Measurements from ENCODE around the gene PDE3A.
"Not testable (repeated sequence)": the region's sequence is repeated elsewhere in the genome, so short reads cannot be mapped to it uniquely, and the experiment has no call there.

The PDE3A gene

GRCh38 chr12:20527417-20528163 lies 159.3 kb downstream of the PDE3A start:
- no peak for DNase-seq (ENCODE audit: insufficient read length, low spot score)
- no peak for FAIRE-seq

GRCh38 chr12:20528208-20528607 lies 159.9 kb downstream of the PDE3A start:
- FAIRE-seq: no peak
- DNase-seq (ENCODE audit: insufficient read length, low spot score): no peak

- no peak for DNase-seq (ENCODE audit: insufficient read length, low spot score)
- FAIRE-seq: no peak
Measured at GRCh38 chr12:20546267-20546666, 177.9 kb downstream of the PDE3A start.

- no peak for DNase-seq (ENCODE audit: insufficient read length, low spot score)
- no peak for FAIRE-seq
Measured at GRCh38 chr12:20547816-20548575, 179.7 kb downstream of the PDE3A start.

- DNase-seq (ENCODE audit: insufficient read length, low spot score) (no peak), FAIRE-seq (no peak)
Measured at GRCh38 chr12:20548611-20549010, 180.3 kb downstream of the PDE3A start.

- FAIRE-seq (no peak), DNase-seq (ENCODE audit: insufficient read length, low spot score) (no peak)
Measured at GRCh38 chr12:20549108-20549719, 180.9 kb downstream of the PDE3A start.

GRCh38 chr12:20551742-20552442 lies 183.6 kb downstream of the PDE3A start:
- not testable (repeated sequence) for DNase-seq (ENCODE audit: insufficient read length, low spot score); FAIRE-seq

GRCh38 chr12:20552586-20552985 lies 184.2 kb downstream of the PDE3A start:
- FAIRE-seq: not testable (repeated sequence)

GRCh38 chr12:20555015-20555414 lies 186.7 kb downstream of the PDE3A start:
- FAIRE-seq (no peak), DNase-seq (ENCODE audit: insufficient read length, low spot score) (no peak)

More at GRCh38 chr12:20552586-20552985, 184.2 kb downstream of the PDE3A start:
- DNase-seq (ENCODE audit: insufficient read length, low spot score): not testable (repeated sequence)

- DNase-seq (ENCODE audit: insufficient read length, low spot score) (no peak), FAIRE-seq (no peak)
Measured at GRCh38 chr12:20555771-20556170, 187.4 kb downstream of the PDE3A start.

- FAIRE-seq: no peak
- no peak for DNase-seq (ENCODE audit: insufficient read length, low spot score)
Measured at GRCh38 chr12:20557096-20557495, 188.8 kb downstream of the PDE3A start.

- DNase-seq (ENCODE audit: insufficient read length, low spot score): no peak
- no peak for FAIRE-seq
Measured at GRCh38 chr12:20560935-20561334, 192.6 kb downstream of the PDE3A start.

- FAIRE-seq: no peak
Measured at GRCh38 chr12:20561871-20562270, 193.5 kb downstream of the PDE3A start.

GRCh38 chr12:20567413-20567812 lies 199.1 kb downstream of the PDE3A start:
- DNase-seq (ENCODE audit: insufficient read length, low spot score) (no peak), FAIRE-seq (no peak)

More at GRCh38 chr12:20561871-20562270, 193.5 kb downstream of the PDE3A start:
- no peak for DNase-seq (ENCODE audit: insufficient read length, low spot score)

GRCh38 chr12:20572451-20572850 lies 204.1 kb downstream of the PDE3A start:
- DNase-seq (ENCODE audit: insufficient read length, low spot score): no peak
- FAIRE-seq: no peak

- DNase-seq (ENCODE audit: insufficient read length, low spot score) (no peak), FAIRE-seq (no peak)
Measured at GRCh38 chr12:20576528-20576927, 208.2 kb downstream of the PDE3A start.

- DNase-seq (ENCODE audit: insufficient read length, low spot score) (no peak), FAIRE-seq (no peak)
Measured at GRCh38 chr12:20577054-20577453, 208.7 kb downstream of the PDE3A start.

GRCh38 chr12:20578142-20578541 lies 209.8 kb downstream of the PDE3A start:
- no peak for FAIRE-seq
- DNase-seq (ENCODE audit: insufficient read length, low spot score): no peak

GRCh38 chr12:20585055-20585625 lies 216.8 kb downstream of the PDE3A start:
- FAIRE-seq (no peak), DNase-seq (ENCODE audit: insufficient read length, low spot score) (no peak)

- FAIRE-seq: no peak
- DNase-seq (ENCODE audit: insufficient read length, low spot score): no peak
Measured at GRCh38 chr12:20585913-20586312, 217.6 kb downstream of the PDE3A start.

- FAIRE-seq: no peak
- DNase-seq (ENCODE audit: insufficient read length, low spot score): no peak
Measured at GRCh38 chr12:20588042-20588441, 219.7 kb downstream of the PDE3A start.

All from GM19239 (cell line).